MM.1S (cell line): ENCODE results near the gene FAF1.

Experiments used
- DNase-seq: peaks from one replicate; pipeline ENCODE4 v3.0.0-alpha.2; 2015
- H2AFZ ChIP-seq: fragments of 300-600 bp; sonication (generic); 2 replicates; pipeline ENCODE4 v1.6.0; 2016; ENCODE audit warnings: antibody characterized with exemption, low read length
- H3F3A ChIP-seq: fragments of 300-600 bp; sonication (generic); 2 replicates; pipeline ENCODE4 v1.6.1; 2016; ENCODE audit warnings: mild to moderate bottlenecking, antibody characterized with exemption, low read length, moderate library complexity, mixed read lengths; ENCODE audit not compliant: insufficient read depth
- H3K27ac ChIP-seq: fragments of 300-600 bp; sonication (generic); 2 replicates; pipeline ENCODE4 v1.5.1; 2016; ENCODE audit warnings: mild to moderate bottlenecking, low read length
- H3K27me3 ChIP-seq: fragments of 300-600 bp; sonication (generic); replicated peaks from 2 replicates; pipeline ENCODE4 v1.6.0; 2016; ENCODE audit warnings: low read length; ENCODE audit not compliant: insufficient read depth
- H3K36me3 ChIP-seq: fragments of 300-600 bp; sonication (generic); replicated peaks from 2 replicates; pipeline ENCODE4 v1.6.1; 2016; ENCODE audit warnings: mild to moderate bottlenecking, low read length, mixed read lengths; ENCODE audit not compliant: insufficient read depth
- H3K4me1 ChIP-seq: fragments of 300-600 bp; sonication (generic); 2 replicates; pipeline ENCODE4 v1.6.1; 2016; ENCODE audit warnings: low read length, mixed read lengths
- H3K4me2 ChIP-seq: fragments of 300-600 bp; sonication (generic); 2 replicates; pipeline ENCODE4 v1.6.0; 2016; ENCODE audit warnings: low read depth, low read length
- H3K4me3 ChIP-seq: fragments of 300-600 bp; sonication (generic); 2 replicates; pipeline ENCODE4 v1.5.1; 2016; ENCODE audit warnings: low read length, mixed read lengths
- H3K79me2 ChIP-seq: fragments of 300-600 bp; sonication (generic); 2 replicates; pipeline ENCODE4 v1.6.1; 2016; ENCODE audit warnings: mixed run types, low read length, mixed read lengths
- H3K9ac ChIP-seq: fragments of 300-600 bp; sonication (generic); 2 replicates; pipeline ENCODE4 v1.6.1; 2016; ENCODE audit warnings: low read length, mixed read lengths
- H3K9me2 ChIP-seq: fragments of 300-600 bp; sonication (generic); replicated peaks from 2 replicates; pipeline ENCODE4 v1.6.1; 2016; ENCODE audit warnings: mild to moderate bottlenecking, low read length, mixed read lengths; ENCODE audit not compliant: insufficient read depth
- H3K9me3 ChIP-seq: fragments of 300-600 bp; sonication (generic); replicated peaks from 2 replicates; pipeline ENCODE4 v1.6.1; 2016; ENCODE audit warnings: mild to moderate bottlenecking, low read length, mixed read lengths; ENCODE audit not compliant: insufficient read depth
- H4K20me1 ChIP-seq: fragments of 300-600 bp; sonication (generic); 2 replicates; pipeline ENCODE4 v1.6.1; 2016; ENCODE audit warnings: mild to moderate bottlenecking, low read length, moderate library complexity, mixed read lengths; ENCODE audit not compliant: insufficient read depth
- EZH2 ChIP-seq: fragments of 300-600 bp; sonication (generic); optimal IDR thresholded peaks from 2 replicates; pipeline ENCODE3; 2017; ENCODE audit warnings: low read depth, mild to moderate bottlenecking, antibody characterized with exemption, low read length, mixed read lengths
- EZH2phosphoT487 ChIP-seq: fragments of 300-600 bp; sonication (generic); IDR thresholded peaks from 2 replicates; pipeline ENCODE4 v1.6.1; 2018; ENCODE audit warnings: antibody characterized with exemption, low read length
- TF ChIP-seq, protein P1 (sequence below): fragments of 300-600 bp; sonication (generic); IDR thresholded peaks from 2 replicates; pipeline ENCODE4 v1.5.1; 2016; ENCODE audit warnings: antibody characterized with exemption, low read length, mixed read lengths

FAF1 gene

DNA sequence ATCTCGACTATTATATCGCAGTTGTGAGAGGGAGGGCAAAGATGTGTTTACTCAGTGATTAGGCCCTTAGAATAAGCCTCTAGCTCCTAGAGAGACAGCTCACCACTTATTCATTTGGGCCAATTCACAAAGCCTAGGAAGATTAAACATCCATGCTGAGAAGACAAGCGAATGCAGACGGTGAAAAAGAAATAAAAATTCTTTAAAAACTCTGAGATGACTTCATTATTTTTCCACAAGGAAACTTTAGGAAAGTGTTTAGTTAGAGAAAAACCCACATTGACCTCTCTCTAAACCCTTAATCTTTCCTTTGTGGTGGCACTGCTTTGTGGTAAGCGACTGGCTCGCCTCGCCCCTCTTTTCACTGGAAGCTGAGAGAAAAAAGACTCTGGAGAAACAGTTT, 390.0 kb downstream of the FAF1 start:
- no peak overlapping the region for H3K27ac ChIP-seq
- no peaks in the 10 kb centered on the region for H3F3A ChIP-seq
- no peak overlapping the region for H3K4me2 ChIP-seq
- no peak overlapping the region for H2AFZ ChIP-seq
- DNase-seq, result no peak
- no peaks in the 10 kb centered on the region for H3K27me3 ChIP-seq
- H3K4me1 ChIP-seq, result no peaks in the 10 kb centered on the region
- no peaks in the 10 kb centered on the region for H3K9me2 ChIP-seq
- H3K9me3 ChIP-seq, result no peaks in the 10 kb centered on the region
- no peak overlapping the region for H3K9ac ChIP-seq
- TF ChIP-seq, protein P1, sequence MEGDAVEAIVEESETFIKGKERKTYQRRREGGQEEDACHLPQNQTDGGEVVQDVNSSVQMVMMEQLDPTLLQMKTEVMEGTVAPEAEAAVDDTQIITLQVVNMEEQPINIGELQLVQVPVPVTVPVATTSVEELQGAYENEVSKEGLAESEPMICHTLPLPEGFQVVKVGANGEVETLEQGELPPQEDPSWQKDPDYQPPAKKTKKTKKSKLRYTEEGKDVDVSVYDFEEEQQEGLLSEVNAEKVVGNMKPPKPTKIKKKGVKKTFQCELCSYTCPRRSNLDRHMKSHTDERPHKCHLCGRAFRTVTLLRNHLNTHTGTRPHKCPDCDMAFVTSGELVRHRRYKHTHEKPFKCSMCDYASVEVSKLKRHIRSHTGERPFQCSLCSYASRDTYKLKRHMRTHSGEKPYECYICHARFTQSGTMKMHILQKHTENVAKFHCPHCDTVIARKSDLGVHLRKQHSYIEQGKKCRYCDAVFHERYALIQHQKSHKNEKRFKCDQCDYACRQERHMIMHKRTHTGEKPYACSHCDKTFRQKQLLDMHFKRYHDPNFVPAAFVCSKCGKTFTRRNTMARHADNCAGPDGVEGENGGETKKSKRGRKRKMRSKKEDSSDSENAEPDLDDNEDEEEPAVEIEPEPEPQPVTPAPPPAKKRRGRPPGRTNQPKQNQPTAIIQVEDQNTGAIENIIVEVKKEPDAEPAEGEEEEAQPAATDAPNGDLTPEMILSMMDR, result no peak
- TF ChIP-seq EZH2 (no peak), EZH2phosphoT487 (no peak)
- no peak overlapping the region for H3K4me3 ChIP-seq
- no peaks in the 10 kb centered on the region for H3K79me2 ChIP-seq
- no peaks in the 10 kb centered on the region for H4K20me1 ChIP-seq
- H3K36me3 ChIP-seq, result no peaks in the 10 kb centered on the region

DNA sequence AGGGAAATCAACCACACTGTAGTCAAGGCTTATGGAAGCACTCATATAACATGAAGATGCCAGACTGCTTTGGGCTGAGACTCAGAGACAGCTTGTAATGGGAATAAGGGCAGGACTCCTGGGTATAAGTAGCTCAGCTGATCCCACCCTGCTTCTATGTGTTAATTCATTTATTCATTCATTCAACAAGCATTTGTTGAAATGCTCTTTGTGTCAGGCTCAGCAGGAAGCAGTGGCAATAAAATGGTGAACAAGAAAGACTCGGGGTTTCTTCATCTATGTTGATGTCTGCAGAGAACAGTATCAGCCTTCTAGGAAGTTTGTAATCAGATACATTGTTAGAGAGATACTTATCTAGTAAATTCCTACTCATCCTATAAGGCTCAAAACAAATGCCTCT, 391.3 kb downstream of the FAF1 start:
- TF ChIP-seq EZH2 (no peak), EZH2phosphoT487 (no peak)
- TF ChIP-seq, protein P1, result no peak

DNA sequence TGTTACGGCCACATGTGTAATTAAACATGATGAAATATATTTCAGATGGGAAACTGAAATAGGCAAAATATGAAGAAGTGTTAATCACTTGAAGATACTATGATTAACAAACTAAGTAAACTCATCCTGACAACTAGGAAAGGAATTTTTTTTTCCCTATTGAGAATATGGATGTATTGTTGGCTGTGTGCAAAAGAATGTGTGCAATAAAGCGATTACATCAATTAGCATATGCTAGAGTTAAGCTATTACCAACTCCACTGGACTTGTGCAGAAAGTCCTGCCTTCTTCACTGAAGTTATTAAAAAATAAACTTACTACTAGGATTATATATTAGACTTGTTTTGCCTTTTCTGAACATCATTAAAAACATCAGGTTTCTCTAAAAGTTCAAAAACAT, 393.7 kb downstream of the FAF1 start:
- Histone ChIP-seq H3K4me2 (no peak overlapping the region), H3K9me3 (no peaks in the 10 kb centered on the region), H3K9me2 (no peaks in the 10 kb centered on the region), H3K27ac (no peak overlapping the region), H3K79me2 (no peaks in the 10 kb centered on the region), H3K4me1 (no peaks in the 10 kb centered on the region), H3K36me3 (no peaks in the 10 kb centered on the region), H3K9ac (no peak overlapping the region), H3F3A (no peaks in the 10 kb centered on the region), H3K27me3 (no peaks in the 10 kb centered on the region), H4K20me1 (no peaks in the 10 kb centered on the region), H3K4me3 (no peak overlapping the region), H2AFZ (no peak overlapping the region)
- no peak for TF ChIP-seq EZH2phosphoT487
- TF ChIP-seq, protein P1, result no peak
- no peak for TF ChIP-seq EZH2
- DNase-seq, result no peak

More for the DNA sequence above, 391.3 kb downstream of the FAF1 start:
- no peak overlapping the region for H3K9ac ChIP-seq
- H3K4me1 ChIP-seq, result no peaks in the 10 kb centered on the region
- no peak overlapping the region for H3K4me2 ChIP-seq
- no peaks in the 10 kb centered on the region for H3K36me3 ChIP-seq
- no peak for DNase-seq
- no peaks in the 10 kb centered on the region for H3K79me2 ChIP-seq
- H3K27me3 ChIP-seq, result no peaks in the 10 kb centered on the region
- no peaks in the 10 kb centered on the region for H3K9me2 ChIP-seq
- H3K27ac ChIP-seq, result no peak overlapping the region
- no peaks in the 10 kb centered on the region for H3F3A ChIP-seq
- no peak overlapping the region for H2AFZ ChIP-seq
- no peaks in the 10 kb centered on the region for H3K9me3 ChIP-seq
- H4K20me1 ChIP-seq, result no peaks in the 10 kb centered on the region
- H3K4me3 ChIP-seq, result no peak overlapping the region
